Measurements from ENCODE around the gene HOXC9. TPM values are rescaled to one million over a fixed set of nuclear protein-coding genes. Genes with fewer than 3 reads are reported as not detected.

Gene HOXC9
- total RNA-seq, 1 donor from 2014 or later, result not detected

DNA sequence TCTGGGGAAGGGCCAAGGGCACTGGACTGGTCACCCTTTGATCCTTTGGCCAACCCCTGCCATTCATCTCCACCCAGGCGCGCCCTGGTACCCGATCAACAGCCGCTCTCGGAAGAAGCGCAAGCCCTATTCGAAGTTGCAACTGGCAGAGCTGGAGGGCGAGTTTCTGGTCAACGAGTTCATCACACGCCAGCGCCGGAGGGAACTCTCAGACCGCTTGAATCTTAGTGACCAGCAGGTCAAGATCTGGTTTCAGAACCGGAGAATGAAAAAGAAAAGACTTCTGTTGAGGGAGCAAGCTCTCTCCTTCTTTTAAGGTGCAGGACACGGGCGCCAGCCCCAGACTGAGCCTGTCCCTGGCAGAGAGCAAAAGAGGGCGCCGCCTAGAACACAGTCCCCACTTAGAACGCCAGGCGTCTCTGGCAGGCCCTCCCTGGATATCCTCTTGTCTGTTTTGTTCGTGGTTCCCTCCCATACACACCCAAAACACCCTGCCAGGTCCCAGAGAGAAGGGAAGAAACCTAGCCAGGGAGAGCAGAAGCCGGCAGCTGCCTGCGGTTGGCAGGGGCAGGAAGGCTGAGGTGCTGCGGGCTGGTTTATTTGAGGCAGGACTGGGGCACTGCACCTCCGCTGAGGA, 43.6 kb upstream of the HOXC9 start:
- peak overlapping the region; percentile 50 for H3K27ac Mint-ChIP-seq
- H3K9me3 Mint-ChIP-seq, result peaks cover 13% of the 10 kb centered on the region
- no peak overlapping the region for H3K4me3 Mint-ChIP-seq
- peaks cover 81% of the 10 kb centered on the region for H3K27me3 Mint-ChIP-seq
- no peak for DNase-seq
- H3K36me3 Mint-ChIP-seq (ENCODE audit: low read depth), result peaks cover 1% of the 10 kb centered on the region
- H3K4me1 Mint-ChIP-seq, result peaks cover 5% of the 10 kb centered on the region
- intact Hi-C loops (cut with micrococcal nuclease), result loop anchor here (5.0 kb wide), 1 partner anchor 76 kb away; the partner anchor contains the start of gene HOXC5

DNA sequence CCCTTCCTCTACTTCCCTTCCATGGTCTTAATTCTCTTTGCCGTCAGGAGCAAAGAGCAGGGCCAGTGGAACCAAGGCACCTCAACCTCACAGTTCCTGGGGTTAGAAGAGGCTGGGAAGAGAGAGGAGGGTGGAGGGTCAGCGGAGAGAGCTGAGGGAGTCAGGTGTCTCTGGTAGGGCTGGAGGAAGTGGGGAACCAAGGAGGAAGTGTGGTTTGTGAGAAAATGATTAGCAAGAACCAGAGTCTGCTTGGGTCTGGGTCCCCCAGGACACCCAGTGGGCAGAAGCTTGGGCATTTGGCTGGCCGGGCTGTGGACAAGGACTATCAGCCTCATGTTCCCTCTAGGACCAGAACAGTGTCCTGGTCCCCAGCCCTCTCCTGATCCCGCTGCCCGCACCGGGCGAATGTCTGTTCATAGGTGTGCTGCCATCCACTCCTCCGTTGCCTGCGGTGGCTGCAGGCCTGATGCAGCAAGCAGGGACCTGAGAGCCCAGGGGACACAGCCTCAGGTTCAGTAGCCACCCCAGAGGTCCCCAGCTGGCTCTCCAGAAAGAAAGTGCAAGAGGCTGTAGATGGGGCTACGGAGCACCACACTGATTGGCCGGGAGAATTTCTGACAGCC, 42.9 kb upstream of the HOXC9 start:
- Mint-ChIP-seq H3K4me3 (no peak overlapping the region), H3K4me1 (peaks cover 5% of the 10 kb centered on the region), H3K27ac (no peak overlapping the region), H3K9me3 (peaks cover 13% of the 10 kb centered on the region), H3K36me3 (ENCODE audit: low read depth) (peaks cover 1% of the 10 kb centered on the region), H3K27me3 (peaks cover 81% of the 10 kb centered on the region)
- intact Hi-C loops (cut with micrococcal nuclease), result loop anchor here (5.0 kb wide), 1 partner anchor 75 kb away; the partner anchor contains the start of gene HOXC5
- DNase-seq, result no peak

DNA sequence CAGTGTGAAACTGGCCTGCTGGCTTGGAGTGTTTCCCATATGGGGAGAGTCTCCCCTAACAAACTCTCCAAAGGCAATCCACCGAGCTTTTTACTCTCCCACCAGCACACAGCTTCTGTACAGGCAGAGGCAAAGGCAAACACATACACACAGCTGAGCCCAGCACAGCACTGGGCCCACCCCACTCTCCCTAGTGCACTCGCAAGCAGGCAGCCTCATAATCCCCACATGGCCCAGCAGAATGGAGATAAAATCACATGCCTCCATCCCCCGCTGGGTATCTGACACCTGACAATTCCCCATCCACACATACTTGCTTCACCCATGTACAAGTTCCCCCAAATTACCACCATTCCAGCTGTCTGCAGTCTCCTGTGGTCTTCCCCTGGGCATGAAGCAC, 41.8 kb upstream of the HOXC9 start:
- DNase-seq, result no peak
- no peak overlapping the region for H3K27ac Mint-ChIP-seq
- peaks cover 5% of the 10 kb centered on the region for H3K4me1 Mint-ChIP-seq
- intact Hi-C loops (cut with micrococcal nuclease), result loop anchor here (5.0 kb wide), 1 partner anchor 74 kb away; the partner anchor contains the start of gene HOXC5
- peaks cover 80% of the 10 kb centered on the region for H3K27me3 Mint-ChIP-seq
- no peak overlapping the region for H3K4me3 Mint-ChIP-seq
- peaks cover 1% of the 10 kb centered on the region for H3K36me3 Mint-ChIP-seq (ENCODE audit: low read depth)
- peaks cover 13% of the 10 kb centered on the region for H3K9me3 Mint-ChIP-seq

DNA sequence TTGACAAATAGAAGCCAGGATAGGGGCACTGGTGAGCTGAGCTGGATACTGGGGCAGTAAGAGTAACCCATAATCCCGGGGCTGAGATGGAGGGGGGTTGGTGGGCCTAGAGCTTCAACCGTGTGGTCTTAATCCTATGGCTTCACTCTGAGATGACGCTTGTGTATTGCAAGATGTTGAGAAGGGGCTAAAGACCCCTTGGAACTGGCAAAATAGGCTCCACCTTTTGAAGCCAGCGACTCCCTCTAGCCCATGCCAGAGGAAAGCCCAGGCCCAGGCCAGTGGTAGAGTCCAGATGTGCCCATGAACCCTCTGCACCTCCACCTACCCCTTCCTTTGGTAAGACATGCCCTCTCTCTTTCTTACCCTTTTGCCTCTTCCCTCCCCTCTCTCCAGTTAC, 40.6 kb upstream of the HOXC9 start:
- DNase-seq, result no peak
- no peak overlapping the region for H3K4me3 Mint-ChIP-seq
- peaks cover 79% of the 10 kb centered on the region for H3K27me3 Mint-ChIP-seq
- no peaks in the 10 kb centered on the region for H3K36me3 Mint-ChIP-seq (ENCODE audit: low read depth)
- intact Hi-C loops (cut with micrococcal nuclease), result loop anchor here (5.0 kb wide), 1 partner anchor 73 kb away; the partner anchor contains the start of gene HOXC5
- H3K9me3 Mint-ChIP-seq, result peaks cover 9% of the 10 kb centered on the region
- H3K4me1 Mint-ChIP-seq, result peaks cover 7% of the 10 kb centered on the region
- H3K27ac Mint-ChIP-seq, result no peak overlapping the region

DNA sequence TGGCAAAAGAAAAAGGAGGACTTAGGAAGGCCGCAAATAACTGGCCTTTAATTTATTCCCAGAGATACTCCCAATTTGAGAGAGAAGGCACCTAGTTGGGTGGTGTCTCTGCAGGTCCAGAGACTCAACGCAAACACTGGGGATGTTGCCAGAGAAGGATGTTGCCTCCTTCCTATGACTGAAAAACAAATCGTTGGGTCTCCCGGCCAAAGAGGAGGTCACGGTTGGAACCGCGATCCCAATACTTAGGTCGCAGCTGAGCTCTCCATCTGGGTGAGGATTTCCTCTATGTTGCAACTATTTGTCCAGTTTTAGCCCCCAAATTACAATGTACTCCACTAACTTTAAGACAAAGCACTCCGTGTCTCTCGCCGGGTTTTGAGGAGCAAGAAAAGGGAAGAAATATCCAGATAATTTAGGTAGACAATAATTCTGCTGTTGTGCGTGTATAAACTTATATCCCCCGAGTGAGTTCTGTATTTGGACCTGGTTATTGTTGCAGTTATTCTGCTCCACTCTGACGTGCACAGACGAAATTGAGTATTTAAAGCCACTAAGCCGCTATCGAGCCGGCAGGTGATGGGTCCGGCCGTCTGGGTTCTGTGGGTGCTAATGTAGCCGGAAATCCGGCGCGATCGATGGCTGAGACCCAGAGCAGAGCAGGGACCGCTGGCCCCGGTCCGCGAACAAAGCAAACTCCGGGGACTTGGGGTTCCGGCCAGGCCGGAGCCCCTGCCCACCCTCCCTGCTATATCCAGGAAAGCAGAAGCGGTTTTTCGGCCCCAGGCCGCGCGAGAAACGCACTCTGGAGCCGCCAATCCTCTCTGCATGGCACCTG, 39.6 kb upstream of the HOXC9 start:
- Mint-ChIP-seq H3K9me3 (peaks cover 9% of the 10 kb centered on the region), H3K27ac (peak overlapping the region; percentile 25), H3K4me3 (no peak overlapping the region)

DNA sequence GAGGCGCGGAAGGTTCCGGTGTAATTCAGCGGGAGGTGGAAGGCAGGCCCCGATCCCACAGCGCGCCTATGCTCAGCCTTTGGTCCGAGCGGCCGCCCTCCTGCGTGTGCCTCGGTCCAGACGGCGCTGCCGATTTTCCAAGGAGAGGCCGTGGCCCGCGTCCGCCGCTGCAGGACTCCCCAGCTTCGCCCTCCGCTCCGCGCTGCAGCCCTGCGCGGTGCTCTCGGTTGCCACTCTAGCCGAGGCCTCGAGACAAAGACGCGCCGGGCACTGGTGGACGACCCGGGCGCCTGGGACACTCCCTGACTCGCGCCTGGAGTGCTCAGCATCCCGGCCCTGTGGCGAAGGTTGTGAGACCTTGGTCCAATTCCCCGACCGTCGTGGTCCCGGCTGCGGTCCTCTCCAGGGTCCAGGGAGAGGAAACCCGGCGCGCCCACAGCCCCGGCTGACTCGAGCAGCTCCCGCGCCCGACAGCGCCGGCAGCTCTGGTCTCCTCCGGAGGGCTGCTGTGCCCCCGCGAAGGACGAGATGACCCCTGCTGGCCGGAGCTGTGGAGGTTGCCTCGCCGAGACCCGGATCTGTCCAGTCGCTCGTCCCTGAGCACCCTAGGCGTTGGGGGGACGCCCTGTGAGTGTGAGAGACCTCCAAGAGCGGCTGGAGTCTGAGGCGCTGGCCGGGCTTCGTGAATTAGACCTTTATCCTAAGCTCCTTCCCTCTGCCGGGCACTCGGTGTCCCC, 38.8 kb upstream of the HOXC9 start:
- H3K4me1 Mint-ChIP-seq, result peaks cover 7% of the 10 kb centered on the region

More for the DNA sequence above, 39.6 kb upstream of the HOXC9 start:
- Mint-ChIP-seq H3K36me3 (ENCODE audit: low read depth) (no peaks in the 10 kb centered on the region), H3K4me1 (peaks cover 10% of the 10 kb centered on the region), H3K27me3 (peaks cover 85% of the 10 kb centered on the region)
- intact Hi-C loops (cut with micrococcal nuclease), result no loop called here
- no peak for DNase-seq

DNA sequence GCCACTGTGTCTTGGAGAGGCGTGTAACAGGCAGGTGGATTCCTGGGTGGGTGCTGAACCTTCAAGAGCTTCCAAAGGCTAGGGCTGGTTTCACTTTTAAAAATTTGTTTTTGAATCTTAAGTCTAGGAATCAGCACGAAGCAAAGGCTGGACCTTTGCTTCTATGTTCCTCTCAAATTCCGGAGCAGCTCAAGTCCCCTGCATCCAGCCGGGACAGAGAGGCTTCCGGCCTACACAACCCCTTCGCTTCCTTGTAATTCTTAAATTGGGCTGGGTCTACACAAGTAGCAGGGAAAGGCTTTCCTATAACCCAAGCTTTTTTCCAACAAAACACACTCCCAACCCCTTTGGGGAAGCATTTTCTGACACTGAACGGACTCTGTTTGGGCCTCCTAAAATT, 37.0 kb upstream of the HOXC9 start:
- Mint-ChIP-seq H3K27me3 (peaks cover 88% of the 10 kb centered on the region), H3K4me1 (peaks cover 13% of the 10 kb centered on the region), H3K27ac (no peak overlapping the region), H3K9me3 (peaks cover 9% of the 10 kb centered on the region), H3K36me3 (ENCODE audit: low read depth) (no peaks in the 10 kb centered on the region), H3K4me3 (no peak overlapping the region)
- intact Hi-C loops (cut with micrococcal nuclease), result no loop called here
- no peak for DNase-seq

More for the DNA sequence above, 38.8 kb upstream of the HOXC9 start:
- Mint-ChIP-seq H3K27ac (no peak overlapping the region), H3K9me3 (peaks cover 9% of the 10 kb centered on the region), H3K36me3 (ENCODE audit: low read depth) (no peaks in the 10 kb centered on the region), H3K4me3 (no peak overlapping the region), H3K27me3 (peaks cover 88% of the 10 kb centered on the region)
- intact Hi-C loops (cut with micrococcal nuclease), result no loop called here
- DNase-seq, result no peak

DNA sequence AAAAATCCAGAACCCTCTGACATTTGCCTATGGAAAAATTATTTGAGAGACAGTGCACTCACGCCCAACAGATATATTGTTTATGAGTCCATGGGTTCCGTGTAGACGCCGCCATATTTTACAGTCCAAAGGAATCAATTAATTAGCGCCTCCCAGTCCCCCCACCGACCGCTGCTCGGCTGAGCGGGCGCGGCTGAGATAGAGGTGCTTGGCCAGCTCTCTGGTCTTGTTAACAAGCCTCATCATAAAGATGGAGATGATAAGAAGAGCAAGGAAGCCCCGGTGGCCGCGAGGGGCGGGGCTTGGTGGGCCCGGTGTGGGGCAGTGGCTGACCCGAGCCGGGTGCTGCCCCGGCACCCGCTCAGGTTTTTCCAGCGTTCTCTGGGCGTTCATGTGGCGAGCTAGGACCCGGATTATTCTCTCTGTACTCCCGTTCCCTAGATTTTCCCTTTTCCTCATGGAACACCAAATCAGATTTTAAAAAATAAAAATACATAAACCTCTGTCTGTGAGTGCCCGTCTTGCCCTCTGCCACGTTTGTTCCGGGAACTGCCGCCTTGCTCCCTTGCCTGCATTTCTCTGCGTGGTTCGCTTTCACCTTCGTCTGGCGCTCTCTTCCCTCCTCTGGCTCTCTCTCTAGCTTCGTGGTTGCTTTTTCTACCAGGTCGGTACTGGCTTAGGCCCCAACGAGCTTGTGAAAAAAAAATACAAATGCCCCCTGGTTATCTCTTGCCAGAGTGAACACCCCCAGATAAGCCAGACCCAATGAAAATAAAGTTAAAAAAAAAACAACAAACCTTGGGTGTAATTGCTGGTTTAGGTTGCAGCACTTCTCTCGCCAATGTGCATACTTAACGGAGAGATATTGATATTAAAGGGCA, 36.3 kb upstream of the HOXC9 start:
- Mint-ChIP-seq H3K4me1 (peaks cover 13% of the 10 kb centered on the region), H3K36me3 (ENCODE audit: low read depth) (no peaks in the 10 kb centered on the region), H3K27ac (no peak overlapping the region), H3K9me3 (peaks cover 9% of the 10 kb centered on the region), H3K4me3 (no peak overlapping the region), H3K27me3 (peaks cover 88% of the 10 kb centered on the region)
- intact Hi-C loops (cut with micrococcal nuclease), result no loop called here
- no peak for DNase-seq

DNA sequence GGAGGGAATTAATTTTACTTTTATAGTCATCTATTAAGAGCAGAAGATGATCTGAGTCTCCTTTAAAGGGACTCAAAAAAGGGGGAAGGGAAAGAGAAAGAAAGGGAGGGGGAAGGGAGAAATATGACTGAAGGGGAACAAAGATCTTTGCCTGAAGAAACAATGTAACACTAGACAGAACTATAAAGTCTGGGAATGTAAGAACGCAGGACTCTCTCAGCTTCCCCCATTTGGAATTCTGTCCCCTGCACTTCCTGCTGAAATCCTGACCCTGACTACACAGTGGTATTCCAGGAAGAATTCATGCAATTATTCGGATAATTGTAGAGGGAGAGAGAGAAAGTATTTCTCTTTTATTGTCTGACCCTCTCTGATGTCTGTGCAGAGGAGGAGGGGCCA, 35.6 kb upstream of the HOXC9 start:
- H3K36me3 Mint-ChIP-seq (ENCODE audit: low read depth), result no peaks in the 10 kb centered on the region
- DNase-seq, result no peak
- intact Hi-C loops (cut with micrococcal nuclease), result no loop called here
- H3K9me3 Mint-ChIP-seq, result peaks cover 9% of the 10 kb centered on the region
- peaks cover 13% of the 10 kb centered on the region for H3K4me1 Mint-ChIP-seq
- H3K27ac Mint-ChIP-seq, result no peak overlapping the region
- no peak overlapping the region for H3K4me3 Mint-ChIP-seq
- H3K27me3 Mint-ChIP-seq, result peaks cover 90% of the 10 kb centered on the region

DNA sequence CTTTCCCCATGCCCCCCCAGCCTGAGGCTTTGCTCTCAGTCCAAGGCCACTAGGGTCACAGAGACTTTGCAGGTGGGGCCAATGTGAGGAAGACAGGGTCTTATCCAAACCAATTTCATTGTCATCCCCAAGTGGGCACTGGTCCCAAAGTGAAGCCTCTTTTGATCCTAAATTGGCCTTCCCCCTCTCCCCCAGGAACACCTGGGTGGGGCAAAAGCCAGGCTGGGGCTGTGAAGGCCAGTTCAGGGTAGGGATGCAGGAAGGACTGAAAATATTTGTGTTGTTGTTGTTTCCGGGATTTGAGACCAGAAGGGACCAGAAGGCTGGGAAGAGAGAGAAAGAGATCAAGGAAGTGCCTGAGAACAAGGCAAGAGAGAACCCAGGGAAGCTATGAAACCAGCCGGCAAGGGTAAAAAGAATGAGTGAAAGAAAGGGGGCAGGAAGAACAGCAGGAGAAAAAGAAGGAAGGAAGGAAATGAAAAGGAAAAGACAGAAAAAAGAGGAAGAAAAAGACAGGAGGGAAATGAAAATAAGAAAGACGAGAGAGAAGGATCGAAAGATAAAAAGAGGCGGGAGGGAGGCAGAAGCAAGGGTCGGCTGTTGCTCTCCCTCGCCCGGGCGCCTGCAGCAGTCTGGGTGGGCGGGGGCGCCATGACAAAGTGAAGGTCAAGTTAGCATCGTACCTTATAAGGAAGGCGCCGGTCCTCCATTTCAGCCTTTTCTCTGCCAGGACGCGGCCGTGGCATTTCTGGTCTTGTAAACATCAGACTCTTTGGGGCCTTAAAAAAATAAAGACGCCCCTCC, 34.5 kb upstream of the HOXC9 start:
- no peak for DNase-seq
- Mint-ChIP-seq H3K4me3 (no peak overlapping the region), H3K27ac (peak overlapping the region; percentile 15), H3K36me3 (ENCODE audit: low read depth) (no peaks in the 10 kb centered on the region), H3K27me3 (peaks cover 89% of the 10 kb centered on the region), H3K4me1 (peaks cover 13% of the 10 kb centered on the region), H3K9me3 (peaks cover under 1% of the 10 kb centered on the region)
- intact Hi-C loops (cut with micrococcal nuclease), result loop anchor here (1.0 kb wide), 1 partner anchor 9 kb away; the partner anchor contains the start of gene HOTAIR

DNA sequence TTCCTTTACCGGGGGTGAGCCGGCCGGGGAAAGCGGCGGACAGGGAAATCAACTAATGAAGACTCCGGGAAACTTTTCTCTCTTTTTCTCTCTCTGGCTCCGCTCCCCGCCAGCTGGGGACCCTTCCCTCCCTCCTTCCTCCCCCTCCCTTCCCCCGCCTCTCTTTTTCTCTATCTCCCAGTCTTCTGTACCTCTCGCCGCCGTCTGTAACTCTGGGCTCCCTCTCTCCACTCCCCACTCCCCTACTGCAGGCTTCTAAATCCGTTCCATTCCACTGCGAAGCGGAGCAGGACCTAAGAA, 33.9 kb upstream of the HOXC9 start:
- intact Hi-C loops (cut with micrococcal nuclease), result loop anchor here (1.0 kb wide), 1 partner anchor 8 kb away; the partner anchor contains the start of gene HOTAIR
- Mint-ChIP-seq H3K9me3 (no peaks in the 10 kb centered on the region), H3K36me3 (ENCODE audit: low read depth) (no peaks in the 10 kb centered on the region), H3K27ac (no peak overlapping the region), H3K27me3 (peaks cover 92% of the 10 kb centered on the region), H3K4me3 (no peak overlapping the region), H3K4me1 (peaks cover 13% of the 10 kb centered on the region)
- DNase-seq, result no peak
